GM12878 (cell line): ENCODE measurements around the gene PGRMC1. TPM values are rescaled to one million over a fixed set of nuclear protein-coding genes. Genes with fewer than 3 reads are reported as not detected.

Source experiments
- ATAC-seq: fragments of 200-7000 bp; cut with Tn5 transposase; 3 replicates; pipeline ENCODE4 v1.9.1; 2020; ENCODE audit warnings: mild to moderate bottlenecking, moderate library complexity
- BruUV-seq: library from RNA; stranded (reverse); fragments of 400-500 nt; replicated peaks from 2 replicates; lab custom pipeline; 2021; lab: Mats Ljungman, UMichigan
- CTCF ChIA-PET: fragments of 300-600 bp; sonication (Branson Sonifier 250); formaldehyde crosslinking; extraction: SDS; loops from one replicate; lab custom pipeline; 2021; ENCODE audit warnings: inconsistent platforms; lab: Yijun Ruan, JAX
- POLR2A ChIA-PET: fragments of 350-600 bp; formaldehyde crosslinking; extraction: SDS; loops from one replicate; lab custom pipeline; 2021; ENCODE audit warnings: inconsistent platforms; lab: Charles Lee
- RAD21 ChIA-PET: fragments of 300-600 bp; sonication (Branson Sonifier 250); formaldehyde crosslinking; loops from one replicate; lab custom pipeline; 2023; ENCODE audit warnings: antibody characterized with exemption; ENCODE audit not compliant: unreplicated experiment; lab: Charles Lee
- SMC1A ChIA-PET: fragments of 300-600 bp; sonication (Branson Sonifier 250); formaldehyde crosslinking; loops from one replicate; lab custom pipeline; 2023; ENCODE audit not compliant: unreplicated experiment, uncharacterized antibody; lab: Charles Lee
- DNase-seq: peaks from one replicate; pipeline ENCODE4 v3.0.0-alpha.2; 2011; ENCODE audit warnings: low read depth, low spot score
- FAIRE-seq: peaks from 3 replicates; lab custom pipeline; 2011; peaks lifted over from hg19 to GRCh38; lab: Jason Lieb, UNC
- H2AFZ ChIP-seq: 2 replicates; pipeline ENCODE4 v1.6.0; 2011; ENCODE audit warnings: low read depth, low read length, control low read depth; ENCODE audit not compliant: control insufficient read depth
- H3K27ac ChIP-seq: 2 replicates; pipeline ENCODE4 v1.5.1; 2011; ENCODE audit warnings: control low read depth; ENCODE audit not compliant: control insufficient read depth, insufficient read depth
- H3K27me3 ChIP-seq, 2 experiments: replicated peaks in 1 of 2; 2 replicates each; pipeline versions ENCODE4 v1.6.0 to v1.6.1; 2011; ENCODE audit warnings: low read length in 1 of 2; ENCODE audit not compliant: control insufficient read depth in 2 of 2, insufficient read depth in 2 of 2
- H3K36me3 ChIP-seq, 2 experiments: 2 replicates each; pipeline ENCODE4 v1.5.1; 2011; ENCODE audit warnings: low read length in 1 of 2; ENCODE audit not compliant: control insufficient read depth in 2 of 2, insufficient read depth in 2 of 2
- H3K4me1 ChIP-seq: 2 replicates; pipeline ENCODE4 v1.6.1; 2011; ENCODE audit warnings: mild to moderate bottlenecking, low read length, moderate library complexity, mixed read lengths; ENCODE audit not compliant: control insufficient read depth, insufficient read depth
- H3K4me2 ChIP-seq: 2 replicates; pipeline ENCODE4 v1.6.0; 2011; ENCODE audit warnings: control low read depth; ENCODE audit not compliant: control insufficient read depth, insufficient read depth
- H3K4me3 ChIP-seq: fragments of 200-600 bp; sonication (generic); 2 replicates; pipeline ENCODE4 v1.5.1; 2016
- H3K79me2 ChIP-seq: 2 replicates; pipeline ENCODE4 v1.6.0; 2011; ENCODE audit warnings: low read length; ENCODE audit not compliant: control insufficient read depth, insufficient read depth
- H3K9ac ChIP-seq: 2 replicates; pipeline ENCODE4 v1.8.0; 2011; ENCODE audit warnings: low read length, control low read depth, mixed read lengths; ENCODE audit not compliant: control insufficient read depth, insufficient read depth
- H3K9me3 ChIP-seq: replicated peaks from 3 replicates; pipeline ENCODE4 v1.5.1; 2011; ENCODE audit warnings: mild to moderate bottlenecking, low read length; ENCODE audit not compliant: control insufficient read depth, insufficient read depth
- H4K20me1 ChIP-seq: 2 replicates; pipeline ENCODE4 v1.6.0; 2011; ENCODE audit not compliant: control insufficient read depth, insufficient read depth
- BCLAF1 ChIP-seq: fragments of 450-650 bp; IDR thresholded peaks from 2 replicates; pipeline ENCODE4 v1.6.1; 2017; ENCODE audit warnings: antibody characterized with exemption, mild to moderate bottlenecking, moderate library complexity
- BRCA1 ChIP-seq: IDR thresholded peaks from 2 replicates; pipeline ENCODE4 v1.6.1; 2011; ENCODE audit warnings: low read depth, low read length, improper control_type of control experiment
- CBX5 ChIP-seq: sonication (generic); IDR thresholded peaks from 2 replicates; pipeline ENCODE4 v1.6.1; 2016; ENCODE audit warnings: low read depth, moderate library complexity, mild to moderate bottlenecking, inconsistent platforms
- CHD1 ChIP-seq: IDR thresholded peaks from 2 replicates; pipeline ENCODE4 v1.6.1; 2012; ENCODE audit warnings: low read depth, low read length, improper control_type of control experiment
- HDAC2 ChIP-seq: fragments of 200-600 bp; sonication (generic); IDR thresholded peaks from 2 replicates; pipeline ENCODE4 v1.6.1; 2017
- HDGF ChIP-seq: fragments of 450-650 bp; IDR thresholded peaks from 2 replicates; pipeline ENCODE4 v1.6.1; 2016; ENCODE audit warnings: antibody characterized with exemption
- JUNB ChIP-seq: IDR thresholded peaks from 2 replicates; pipeline ENCODE4 v1.6.1; 2016; ENCODE audit warnings: antibody characterized with exemption, mild to moderate bottlenecking
- MAX ChIP-seq: IDR thresholded peaks from 2 replicates; pipeline ENCODE4 v1.6.1; 2012; ENCODE audit warnings: low read depth, low read length, improper control_type of control experiment
- NFIC ChIP-seq: IDR thresholded peaks from 2 replicates; pipeline ENCODE4 v1.6.1; 2012; ENCODE audit warnings: low read depth, mild to moderate bottlenecking, inconsistent platforms, low read length, moderate library complexity
- POLR2AphosphoS2 ChIP-seq: IDR thresholded peaks from 2 replicates; pipeline ENCODE4 v1.6.1; 2011; ENCODE audit warnings: low read depth, mild to moderate bottlenecking, low read length, improper control_type of control experiment, moderate library complexity
- TCF3 ChIP-seq: IDR thresholded peaks from 2 replicates; pipeline ENCODE4 v1.6.1; 2012; ENCODE audit warnings: low read depth, mild to moderate bottlenecking, low read length, borderline replicate concordance; ENCODE audit not compliant: insufficient read depth
- ZNF274 ChIP-seq: IDR thresholded peaks from one replicate; pipeline ENCODE4 v1.8.0; 2011; ENCODE audit not compliant: insufficient read length, insufficient read depth
- ZZZ3 ChIP-seq: IDR thresholded peaks from 2 replicates; pipeline ENCODE4 v1.6.1; 2011; ENCODE audit warnings: low read depth; ENCODE audit not compliant: control insufficient read depth, insufficient read length
- WGBS: methylation state at CpG from one replicate; pipeline ENCODE4 v1.1.6; 2016; ENCODE audit warnings: low lambda C conversion rate; ENCODE audit not compliant: insufficient replicate concordance, insufficient coverage; ENCODE audit errors: missing lambda C conversion rate; 5-methylcytosine and 5-hydroxymethylcytosine counted together
- in situ Hi-C: fragments of 300-500 bp; cut with MboI; formaldehyde crosslinking; loops from 9 replicates; pipeline ENCODE4 v1.14.3; 2018; ENCODE audit warnings: mixed read lengths
- intact Hi-C: fragments of 100-400 bp; cut with micrococcal nuclease; formaldehyde crosslinking; loops from one replicate; pipeline ENCODE4 v1.14.2; 2022; ENCODE audit not compliant: unreplicated experiment
- polyA plus RNA-seq, 11 experiments: library from polyadenylated mRNA; depleted of rRNA in 4 of 11; unstranded in 6 of 11; stranded (reverse) in 5 of 11; fragments of >200 nt; fragmentation: Nextera tagmentation in 4 of 11; fragmentation: Illumina TruSeq in 1 of 11; extraction: Ambion mirVana in 4 of 11; extraction: Trizol in 1 of 11; gene quantifications; 1 replicate in 1 of 11; 2 replicates in 10 of 11; pipeline versions ENCODE4 v1.2.1 to v1.2.3, GENCODE V29; 2011 to 2016; ENCODE audit warnings: inconsistent platforms in 2 of 11, missing spikeins in 2 of 11, low read depth in 1 of 11
- total RNA-seq, 4 experiments: library from RNA; depleted of rRNA in 3 of 4; stranded (reverse); fragments of >200 nt in 3 of 4; fragmentation: Illumina TruSeq in 1 of 4; extraction: Trizol in 1 of 4; gene quantifications; 2 replicates each; pipeline versions ENCODE4 v1.2.1 to v1.2.3, GENCODE V29; 2013 to 2021
- TF ChIP-seq, protein P1 (sequence below): fragments of 150-350 bp; IDR thresholded peaks from 2 replicates; pipeline ENCODE4 v1.6.1; 2016; ENCODE audit warnings: low read depth, low read length

The PGRMC1 gene
- total and polyA plus RNA-seq, 10 of the 15 experiments (the other 5 are each of a cell fraction or from before 2014, with no cell fraction given) = 13.6 to 60.9 (median 43.3) TPM

- intact Hi-C loops (no loop called here), in situ Hi-C loops (no loop called here)
- Histone ChIP-seq H3K27ac (peak overlapping the region; percentile 70), H3K4me1 (no peaks in the 10 kb centered on the region), H3K79me2 (peaks cover 30% of the 10 kb centered on the region), H3K36me3 (peaks cover 0 to 1% of the 10 kb centered on the region in 2 experiments; a peak in 2 of 4 replicates), H3K4me3 (peak overlapping the region; percentile 63), H3K27me3 (peaks cover 0 to 2% of the 10 kb centered on the region in 2 experiments; a peak in 1 of 4 replicates), H2AFZ (peak overlapping the region; percentile 69), H3K9ac (peak overlapping the region; percentile 75), H3K4me2 (peak overlapping the region; percentile 26), H4K20me1 (no peaks in the 10 kb centered on the region), H3K9me3 (no peaks in the 10 kb centered on the region)
- RAD21 ChIA-PET = no interaction called here
- POLR2A ChIA-PET = interaction anchor here (0.6 to 1.0 kb wide), 3 partner anchors 407 to 749 kb away, joined by 3 to 6 read pairs (median 3); no protein-coding TSS in a partner anchor
- WGBS = 32% methylated on average over 55 of the region's 58 CpGs
- FAIRE-seq (no peak), ATAC-seq (peak; percentile 45), DNase-seq (no peak)
- BruUV-seq = no TSS peak
- CTCF ChIA-PET = interaction anchor here (1.1 to 1.7 kb wide), 2 partner anchors 20 to 29 kb away, joined by 3 to 5 read pairs; no protein-coding TSS in a partner anchor
- SMC1A ChIA-PET = interaction anchor here (0.9 to 1.7 kb wide), 3 partner anchors 8 to 20 kb away, joined by 3 to 5 read pairs (median 3); no protein-coding TSS in a partner anchor
- TF ChIP-seq CBX5 (no peak), MAX (no peak), JUNB (no peak), BCLAF1 (no peak), ZNF274 (no peak), ZZZ3 (no peak), HDAC2 (no peak), HDGF (peak; percentile 65; the same call in 1 of the 2 replicates), BRCA1 (no peak), TCF3 (no peak), NFIC (no peak), POLR2AphosphoS2 (no peak), CHD1 (no peak)
- TF ChIP-seq, protein P1, sequence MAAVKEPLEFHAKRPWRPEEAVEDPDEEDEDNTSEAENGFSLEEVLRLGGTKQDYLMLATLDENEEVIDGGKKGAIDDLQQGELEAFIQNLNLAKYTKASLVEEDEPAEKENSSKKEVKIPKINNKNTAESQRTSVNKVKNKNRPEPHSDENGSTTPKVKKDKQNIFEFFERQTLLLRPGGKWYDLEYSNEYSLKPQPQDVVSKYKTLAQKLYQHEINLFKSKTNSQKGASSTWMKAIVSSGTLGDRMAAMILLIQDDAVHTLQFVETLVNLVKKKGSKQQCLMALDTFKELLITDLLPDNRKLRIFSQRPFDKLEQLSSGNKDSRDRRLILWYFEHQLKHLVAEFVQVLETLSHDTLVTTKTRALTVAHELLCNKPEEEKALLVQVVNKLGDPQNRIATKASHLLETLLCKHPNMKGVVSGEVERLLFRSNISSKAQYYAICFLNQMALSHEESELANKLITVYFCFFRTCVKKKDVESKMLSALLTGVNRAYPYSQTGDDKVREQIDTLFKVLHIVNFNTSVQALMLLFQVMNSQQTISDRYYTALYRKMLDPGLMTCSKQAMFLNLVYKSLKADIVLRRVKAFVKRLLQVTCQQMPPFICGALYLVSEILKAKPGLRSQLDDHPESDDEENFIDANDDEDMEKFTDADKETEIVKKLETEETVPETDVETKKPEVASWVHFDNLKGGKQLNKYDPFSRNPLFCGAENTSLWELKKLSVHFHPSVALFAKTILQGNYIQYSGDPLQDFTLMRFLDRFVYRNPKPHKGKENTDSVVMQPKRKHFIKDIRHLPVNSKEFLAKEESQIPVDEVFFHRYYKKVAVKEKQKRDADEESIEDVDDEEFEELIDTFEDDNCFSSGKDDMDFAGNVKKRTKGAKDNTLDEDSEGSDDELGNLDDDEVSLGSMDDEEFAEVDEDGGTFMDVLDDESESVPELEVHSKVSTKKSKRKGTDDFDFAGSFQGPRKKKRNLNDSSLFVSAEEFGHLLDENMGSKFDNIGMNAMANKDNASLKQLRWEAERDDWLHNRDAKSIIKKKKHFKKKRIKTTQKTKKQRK = no peak
Measured at GRCh38 chrX:119236623-119237561, 807 bp downstream of the PGRMC1 start.
